Testis (tissue), 2 donors: ENCODE data around the gene FBXW4.

Source experiments
- POLR2A ChIP-seq: fragments of 450-650 bp; IDR thresholded peaks from one replicate; pipeline ENCODE4 v1.6.1; 2017; ENCODE audit warnings: antibody characterized with exemption, mild to moderate bottlenecking, moderate library complexity
- TF ChIP-seq, protein P1 (sequence below), 3 experiments: fragments of 450-650 bp in 2 of 3; fragments of 200-600 bp in 1 of 3; sonication (generic) in 1 of 3; IDR thresholded peaks; one replicate each; pipeline ENCODE4 v1.5.1; 2016 to 2019; ENCODE audit warnings: antibody characterized with exemption in 3 of 3, mild to moderate bottlenecking in 2 of 3, moderate library complexity in 1 of 3

DNA sequence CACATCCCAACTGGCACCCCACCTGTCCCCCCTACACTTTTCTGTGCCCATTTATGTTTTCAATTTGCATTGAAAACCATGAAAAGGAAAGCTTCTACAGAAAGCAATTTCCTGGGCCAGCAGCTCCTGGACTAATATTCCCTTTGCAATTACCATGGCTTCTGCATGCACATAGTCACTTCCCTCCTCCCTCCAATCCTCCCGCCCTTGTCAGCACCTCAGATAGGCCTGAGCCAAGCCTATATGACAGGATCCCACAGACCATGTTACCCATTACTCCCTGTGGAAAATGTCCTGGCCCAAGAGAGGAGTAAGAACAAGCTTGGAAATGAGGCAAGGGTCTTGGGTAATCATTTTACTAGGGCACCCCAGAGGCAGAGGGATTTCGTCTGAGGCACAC lies 38.1 kb downstream of the FBXW4 start:
- TF ChIP-seq, protein P1, sequence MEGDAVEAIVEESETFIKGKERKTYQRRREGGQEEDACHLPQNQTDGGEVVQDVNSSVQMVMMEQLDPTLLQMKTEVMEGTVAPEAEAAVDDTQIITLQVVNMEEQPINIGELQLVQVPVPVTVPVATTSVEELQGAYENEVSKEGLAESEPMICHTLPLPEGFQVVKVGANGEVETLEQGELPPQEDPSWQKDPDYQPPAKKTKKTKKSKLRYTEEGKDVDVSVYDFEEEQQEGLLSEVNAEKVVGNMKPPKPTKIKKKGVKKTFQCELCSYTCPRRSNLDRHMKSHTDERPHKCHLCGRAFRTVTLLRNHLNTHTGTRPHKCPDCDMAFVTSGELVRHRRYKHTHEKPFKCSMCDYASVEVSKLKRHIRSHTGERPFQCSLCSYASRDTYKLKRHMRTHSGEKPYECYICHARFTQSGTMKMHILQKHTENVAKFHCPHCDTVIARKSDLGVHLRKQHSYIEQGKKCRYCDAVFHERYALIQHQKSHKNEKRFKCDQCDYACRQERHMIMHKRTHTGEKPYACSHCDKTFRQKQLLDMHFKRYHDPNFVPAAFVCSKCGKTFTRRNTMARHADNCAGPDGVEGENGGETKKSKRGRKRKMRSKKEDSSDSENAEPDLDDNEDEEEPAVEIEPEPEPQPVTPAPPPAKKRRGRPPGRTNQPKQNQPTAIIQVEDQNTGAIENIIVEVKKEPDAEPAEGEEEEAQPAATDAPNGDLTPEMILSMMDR (IDR thresholded peaks at IDR 0.05), result no peak
- no peak for TF ChIP-seq POLR2A
